Naive thymus-derived CD4-positive, alpha-beta T cell (primary cell): ENCODE data around the gene ASB4. TPM values are rescaled to one million over a fixed set of nuclear protein-coding genes. Genes with fewer than 3 reads are reported as not detected.
A peak's percentile ranks its signal among the peaks of the same experiment; 100 is the strongest.

Experiments used
- ATAC-seq: fragments of 150-1000 bp; cut with Tn5 transposase; 2 replicates; pipeline ENCODE4 v1.10.0; 2021; ENCODE audit warnings: mild to moderate bottlenecking, moderate library complexity
- CTCF ChIA-PET: fragments of 350-600 bp; sonication (Branson Sonifier 250); formaldehyde crosslinking; loops from one replicate; lab custom pipeline; 2021; ENCODE audit warnings: antibody characterized with exemption; lab: Charles Lee
- POLR2A ChIA-PET: fragments of 350-600 bp; sonication (Branson Sonifier 250); formaldehyde crosslinking; loops from one replicate; lab custom pipeline; 2021; ENCODE audit warnings: antibody characterized with exemption, inconsistent platforms; lab: Charles Lee
- DNase-seq, 9 donors: peaks; one replicate each; pipeline versions ENCODE4 v3.0.0 to v3.0.0-alpha.2; 2020 to 2022; ENCODE audit warnings: mixed read lengths in 1 of 9
- H3K27ac ChIP-seq: one replicate; pipeline ENCODE4 v1.7.0; 2013; ENCODE audit warnings: mild to moderate bottlenecking, low read depth, low read length, moderate library complexity
- H3K27me3 ChIP-seq, 2 donors: one replicate each; pipeline ENCODE4 v1.7.0; 2013; ENCODE audit warnings: low read length in 2 of 2, mild to moderate bottlenecking in 2 of 2, moderate library complexity in 2 of 2; ENCODE audit not compliant: control insufficient read depth in 2 of 2, insufficient read depth in 2 of 2
- H3K36me3 ChIP-seq, 3 experiments: 1 replicate in 2 of 3; 2 replicates in 1 of 3; pipeline ENCODE4 v1.7.0; 2013; ENCODE audit warnings: low read length in 3 of 3, mild to moderate bottlenecking in 3 of 3, moderate library complexity in 1 of 3; ENCODE audit not compliant: insufficient read depth in 3 of 3, control insufficient read depth in 2 of 3
- H3K4me1 ChIP-seq, 2 donors: one replicate each; pipeline ENCODE4 v1.7.0; 2013; ENCODE audit warnings: low read length in 2 of 2, mild to moderate bottlenecking in 2 of 2, moderate library complexity in 1 of 2; ENCODE audit not compliant: control insufficient read depth in 2 of 2, insufficient read depth in 2 of 2
- H3K4me3 ChIP-seq: 2 replicates; pipeline ENCODE4 v1.7.0; 2013; ENCODE audit warnings: mild to moderate bottlenecking, low read length
- H3K9me3 ChIP-seq, 3 experiments: 1 replicate in 2 of 3; 2 replicates in 1 of 3; pipeline ENCODE4 v1.7.0; 2013; ENCODE audit warnings: low read length in 3 of 3; ENCODE audit not compliant: control insufficient read depth in 2 of 3
- H3K27ac Mint-ChIP-seq, 9 donors: one replicate each; pipeline ENCODE4 v1.8.0; 2020 to 2022; ENCODE audit warnings: mixed read lengths in 9 of 9, mild to moderate bottlenecking in 8 of 9, moderate library complexity in 5 of 9, inconsistent platforms in 2 of 9
- H3K27me3 Mint-ChIP-seq, 5 donors: one replicate each; pipeline ENCODE4 v1.8.0; 2021 to 2022; ENCODE audit warnings: mixed read lengths in 5 of 5, mild to moderate bottlenecking in 1 of 5
- H3K36me3 Mint-ChIP-seq, 5 donors: one replicate each; pipeline ENCODE4 v1.8.0; 2020 to 2022; ENCODE audit warnings: mixed read lengths in 5 of 5, mild to moderate bottlenecking in 3 of 5, inconsistent platforms in 1 of 5
- H3K4me1 Mint-ChIP-seq, 7 donors: one replicate each; pipeline ENCODE4 v1.8.0; 2020 to 2022; ENCODE audit warnings: mixed read lengths in 7 of 7, mild to moderate bottlenecking in 3 of 7, inconsistent platforms in 1 of 7
- H3K4me3 Mint-ChIP-seq, 10 donors: one replicate each; pipeline ENCODE4 v1.8.0; 2020 to 2022; ENCODE audit warnings: mild to moderate bottlenecking in 10 of 10, mixed read lengths in 10 of 10, moderate library complexity in 6 of 10, inconsistent platforms in 2 of 10
- H3K9me3 Mint-ChIP-seq, 11 donors: one replicate each; pipeline ENCODE4 v1.8.0; 2020 to 2022; ENCODE audit warnings: mixed read lengths in 11 of 11, mild to moderate bottlenecking in 4 of 11, inconsistent platforms in 1 of 11, moderate library complexity in 1 of 11
- intact Hi-C, 2 donors: fragments of 100-400 bp; cut with micrococcal nuclease; formaldehyde crosslinking; loops; one replicate each; pipeline ENCODE4 v1.15.1; 2023
- polyA plus RNA-seq, 2 donors: library from polyadenylated mRNA; unstranded; fragments of 300-500 nt; fragmentation: Illumina TruSeq; gene quantifications; one replicate each; pipeline ENCODE4 v1.2.3, GENCODE V29; 2021
- total RNA-seq, 6 experiments: library from RNA in 5 of 6; stranded (reverse) in 5 of 6; gene quantifications; 1 replicate in 5 of 6; 2 replicates in 1 of 6; pipeline ENCODE4 v1.2.3 and lab custom pipeline; 2021 to 2026

Gene ASB4
- total and polyA plus RNA-seq, 7 experiments from 2014 or later, result not detected

- no peaks in the 10 kb centered on the region for H3K9me3 Mint-ChIP-seq
- no peak overlapping the region for H3K27ac Mint-ChIP-seq
- DNase-seq (no peak), ATAC-seq (no peak)
- H3K4me1 ChIP-seq, result no peaks in the 10 kb centered on the region
- H3K9me3 ChIP-seq, result no peaks in the 10 kb centered on the region
- intact Hi-C loops, result no loop called here
- no peak overlapping the region for H3K27ac ChIP-seq
- H3K36me3 ChIP-seq, result no peaks in the 10 kb centered on the region
- ChIA-PET CTCF (interaction anchor here (0.8 kb wide), 1 partner anchor 14 kb away, joined by 3 read pairs; no protein-coding TSS in a partner anchor), POLR2A (no interaction called here)
- H3K36me3 Mint-ChIP-seq, result peaks cover 0 to 3% (median 0%) of the 10 kb centered on the region in 5 donors
- peaks cover 0 to 20% (median 6%) of the 10 kb centered on the region in 5 donors for H3K27me3 Mint-ChIP-seq
- H3K27me3 ChIP-seq, result no peaks in the 10 kb centered on the region
- no peak overlapping the region for H3K4me3 Mint-ChIP-seq
- no peak overlapping the region for H3K4me3 ChIP-seq
- no peaks in the 10 kb centered on the region for H3K4me1 Mint-ChIP-seq
Measured at GRCh38 chr7:95490231-95490762, 4.6 kb downstream of the ASB4 start.

- no peak for ATAC-seq
- Histone ChIP-seq H3K27ac (no peak overlapping the region), H3K27me3 (no peaks in the 10 kb centered on the region), H3K4me3 (no peak overlapping the region), H3K4me1 (no peaks in the 10 kb centered on the region), H3K9me3 (no peaks in the 10 kb centered on the region), H3K36me3 (no peaks in the 10 kb centered on the region)
- H3K4me3 Mint-ChIP-seq, result no peak overlapping the region
- H3K36me3 Mint-ChIP-seq, result peaks cover 0 to 3% (median 0%) of the 10 kb centered on the region in 5 donors
- H3K27ac Mint-ChIP-seq, result no peak overlapping the region
- POLR2A ChIA-PET, result no interaction called here
- intact Hi-C loops, result no loop called here
- CTCF ChIA-PET, result interaction anchor here (0.8 kb wide), 1 partner anchor 15 kb away, joined by 3 read pairs; no protein-coding TSS in a partner anchor
- H3K27me3 Mint-ChIP-seq, result peaks cover 0 to 21% (median 6%) of the 10 kb centered on the region in 5 donors
- H3K9me3 Mint-ChIP-seq, result no peaks in the 10 kb centered on the region
- no peaks in the 10 kb centered on the region for H3K4me1 Mint-ChIP-seq
- DNase-seq, result no peak
Measured at GRCh38 chr7:95491201-95491600, 5.5 kb downstream of the ASB4 start.

GRCh38 chr7:95491634-95492314 is 6.0 kb downstream of the ASB4 start:
- Histone ChIP-seq H3K27me3 (no peaks in the 10 kb centered on the region), H3K4me1 (no peaks in the 10 kb centered on the region), H3K9me3 (no peaks in the 10 kb centered on the region), H3K36me3 (no peaks in the 10 kb centered on the region), H3K4me3 (no peak overlapping the region), H3K27ac (no peak overlapping the region)
- peaks cover 0 to 3% (median 0%) of the 10 kb centered on the region in 5 donors for H3K36me3 Mint-ChIP-seq
- H3K4me3 Mint-ChIP-seq, result no peak overlapping the region
- intact Hi-C loops, result no loop called here
- no peak for ATAC-seq
- CTCF ChIA-PET, result interaction anchor here (0.6 kb wide), 1 partner anchor 1029 kb away, joined by 5 read pairs; no protein-coding TSS in a partner anchor
- DNase-seq, result no peak
- POLR2A ChIA-PET, result no interaction called here
- H3K27ac Mint-ChIP-seq, result no peak overlapping the region
- no peaks in the 10 kb centered on the region for H3K4me1 Mint-ChIP-seq
- H3K9me3 Mint-ChIP-seq, result no peaks in the 10 kb centered on the region
- peaks cover 0 to 21% (median 6%) of the 10 kb centered on the region in 5 donors for H3K27me3 Mint-ChIP-seq

- Histone ChIP-seq H3K4me3 (no peak overlapping the region), H3K4me1 (no peaks in the 10 kb centered on the region), H3K27me3 (no peaks in the 10 kb centered on the region), H3K9me3 (no peaks in the 10 kb centered on the region), H3K27ac (no peak overlapping the region), H3K36me3 (no peaks in the 10 kb centered on the region)
- POLR2A ChIA-PET, result no interaction called here
- Mint-ChIP-seq H3K27ac (no peak overlapping the region), H3K4me3 (no peak overlapping the region), H3K36me3 (peaks cover 0 to 6% (median 0%) of the 10 kb centered on the region in 5 donors), H3K27me3 (peaks cover 5 to 17% (median 9%) of the 10 kb centered on the region in 5 donors), H3K9me3 (peaks cover 0 to 4% (median 0%) of the 10 kb centered on the region in 11 donors), H3K4me1 (peaks cover 0 to 2% (median 0%) of the 10 kb centered on the region in 7 donors)
- DNase-seq, result no peak
- no peak for ATAC-seq
- intact Hi-C loops, result no loop called here
- CTCF ChIA-PET, result no interaction called here
Measured at GRCh38 chr7:95493247-95493646, 7.5 kb downstream of the ASB4 start.

GRCh38 chr7:95493844-95494243 is 8.1 kb downstream of the ASB4 start:
- CTCF ChIA-PET, result no interaction called here
- H3K9me3 Mint-ChIP-seq, result peaks cover 0 to 4% (median 0%) of the 10 kb centered on the region in 11 donors
- no peak overlapping the region for H3K27ac Mint-ChIP-seq
- DNase-seq, result no peak
- peaks cover 0 to 2% (median 0%) of the 10 kb centered on the region in 7 donors for H3K4me1 Mint-ChIP-seq
- H3K9me3 ChIP-seq, result no peaks in the 10 kb centered on the region
- no peak for ATAC-seq
- no peak overlapping the region for H3K4me3 Mint-ChIP-seq
- H3K27me3 ChIP-seq, result no peaks in the 10 kb centered on the region
- POLR2A ChIA-PET, result no interaction called here
- H3K36me3 ChIP-seq, result no peaks in the 10 kb centered on the region
- no peaks in the 10 kb centered on the region for H3K4me1 ChIP-seq
- H3K4me3 ChIP-seq, result no peak overlapping the region
- intact Hi-C loops, result no loop called here
- no peak overlapping the region for H3K27ac ChIP-seq
- H3K27me3 Mint-ChIP-seq, result peaks cover 5 to 17% (median 9%) of the 10 kb centered on the region in 5 donors
- peaks cover 0 to 6% (median 0%) of the 10 kb centered on the region in 5 donors for H3K36me3 Mint-ChIP-seq

- Histone ChIP-seq H3K36me3 (no peaks in the 10 kb centered on the region), H3K4me1 (no peaks in the 10 kb centered on the region), H3K27ac (no peak overlapping the region), H3K9me3 (no peaks in the 10 kb centered on the region), H3K27me3 (no peaks in the 10 kb centered on the region), H3K4me3 (no peak overlapping the region)
- Mint-ChIP-seq H3K36me3 (peaks cover 0 to 4% (median 0%) of the 10 kb centered on the region in 5 donors), H3K4me1 (peaks cover 4 to 29% (median 15%) of the 10 kb centered on the region in 7 donors), H3K4me3 (peak overlapping the region in 1 of 10 donors; percentile 61), H3K27me3 (peaks cover 5 to 18% (median 15%) of the 10 kb centered on the region in 5 donors), H3K27ac (peak overlapping the region in 1 of 9 donors; percentile 76), H3K9me3 (peaks cover 0 to 4% (median 0%) of the 10 kb centered on the region in 11 donors)
- DNase-seq (peak in 1 of 9 donors; percentile 25), ATAC-seq (no peak)
- POLR2A ChIA-PET, result no interaction called here
- CTCF ChIA-PET, result no interaction called here
- intact Hi-C loops, result no loop called here
Measured at GRCh38 chr7:95501261-95501832, 15.6 kb downstream of the ASB4 start.
